ENCODE results near the gene SMG6. TPM values are rescaled to one million over a fixed set of nuclear protein-coding genes. Genes with fewer than 3 reads are reported as not detected.
"Not testable (repeated sequence)": the region's sequence is repeated elsewhere in the genome, so short reads cannot be mapped to it uniquely, and the experiment has no call there.

Gene SMG6
- total and polyA plus RNA-seq, 4 donors = 16.2 to 67.3 (median 31.4) TPM

GRCh38 chr17:2262135-2262587 is 41.4 kb downstream of the SMG6 start:
- Histone ChIP-seq H3K4me1 (ENCODE audit: control insufficient read depth in 1 of 2, insufficient read depth in 2 of 2, low read length in 2 of 2) (peaks cover 6 to 8% of the 10 kb centered on the region in 2 donors), H3K9me3 (ENCODE audit: control insufficient read depth, low read length) (no peaks in the 10 kb centered on the region), H3K27me3 (ENCODE audit: control insufficient read depth in 1 of 2, insufficient read depth in 2 of 2, low read length in 1 of 2) (no peaks in the 10 kb centered on the region), H3K27ac (ENCODE audit: low read depth in 1 of 2, low read length in 2 of 2) (peak overlapping the region in 1 of 2 donors; percentile 64), H3K36me3 (ENCODE audit: control insufficient read depth in 1 of 2, insufficient read depth in 2 of 2, low read length in 1 of 2) (no peaks in the 10 kb centered on the region), H3K4me3 (ENCODE audit: low read length in 2 of 2) (no peak overlapping the region)
- DNase-seq (no peak), ATAC-seq (ENCODE audit: low FRiP score) (peak; percentile 45)
- intact Hi-C loops (cut with DNase I) = no loop called here
- 4 to 8% methylated on average over 2 of the region's 2 CpGs for WGBS, 2 donors

GRCh38 chr17:2259769-2260536 is 43.6 kb downstream of the SMG6 start:
- no peaks in the 10 kb centered on the region for H3K36me3 ChIP-seq (ENCODE audit: control insufficient read depth in 1 of 2, insufficient read depth in 2 of 2, low read length in 1 of 2)
- DNase-seq = no peak
- no peak for ATAC-seq (ENCODE audit: low FRiP score)
- 87 to 90% methylated on average over 8 of the region's 8 CpGs for WGBS, 2 donors
- peaks cover 6 to 8% of the 10 kb centered on the region in 2 donors for H3K4me1 ChIP-seq (ENCODE audit: control insufficient read depth in 1 of 2, insufficient read depth in 2 of 2, low read length in 2 of 2)
- no peaks in the 10 kb centered on the region for H3K9me3 ChIP-seq (ENCODE audit: control insufficient read depth, low read length)
- no peak overlapping the region for H3K4me3 ChIP-seq (ENCODE audit: low read length in 2 of 2)
- no peak overlapping the region for H3K27ac ChIP-seq (ENCODE audit: low read depth in 1 of 2, low read length in 2 of 2)
- no peaks in the 10 kb centered on the region for H3K27me3 ChIP-seq (ENCODE audit: control insufficient read depth in 1 of 2, insufficient read depth in 2 of 2, low read length in 1 of 2)
- intact Hi-C loops (cut with DNase I) = no loop called here

- WGBS, 2 donors = 95 to 96% methylated on average over 8 of the region's 8 CpGs
- H3K4me3 ChIP-seq (ENCODE audit: low read length in 2 of 2); ATAC-seq (ENCODE audit: low FRiP score); intact Hi-C loops (cut with DNase I); H3K27ac ChIP-seq (ENCODE audit: low read depth in 1 of 2, low read length in 2 of 2); H3K4me1 ChIP-seq (ENCODE audit: control insufficient read depth in 1 of 2, insufficient read depth in 2 of 2, low read length in 2 of 2); DNase-seq; H3K27me3 ChIP-seq (ENCODE audit: control insufficient read depth in 1 of 2, insufficient read depth in 2 of 2, low read length in 1 of 2); H3K9me3 ChIP-seq (ENCODE audit: control insufficient read depth, low read length); H3K36me3 ChIP-seq (ENCODE audit: control insufficient read depth in 1 of 2, insufficient read depth in 2 of 2, low read length in 1 of 2): not testable (repeated sequence)
Observed at GRCh38 chr17:2258830-2259229, 44.8 kb downstream of the SMG6 start.

GRCh38 chr17:2253768-2254406 is 49.7 kb downstream of the SMG6 start:
- no peaks in the 10 kb centered on the region for H3K4me1 ChIP-seq (ENCODE audit: control insufficient read depth in 1 of 2, insufficient read depth in 2 of 2, low read length in 2 of 2)
- 67 to 72% methylated on average over 5 of the region's 5 CpGs for WGBS, 2 donors
- no peaks in the 10 kb centered on the region for H3K9me3 ChIP-seq (ENCODE audit: control insufficient read depth, low read length)
- H3K36me3 ChIP-seq (ENCODE audit: control insufficient read depth in 1 of 2, insufficient read depth in 2 of 2, low read length in 1 of 2) = no peaks in the 10 kb centered on the region
- no peak overlapping the region for H3K27ac ChIP-seq (ENCODE audit: low read depth in 1 of 2, low read length in 2 of 2)
- ATAC-seq (ENCODE audit: low FRiP score) (no peak), DNase-seq (no peak)
- no peak overlapping the region for H3K4me3 ChIP-seq (ENCODE audit: low read length in 2 of 2)
- intact Hi-C loops (cut with DNase I) = no loop called here
- H3K27me3 ChIP-seq (ENCODE audit: control insufficient read depth in 1 of 2, insufficient read depth in 2 of 2, low read length in 1 of 2) = no peaks in the 10 kb centered on the region

DNA sequence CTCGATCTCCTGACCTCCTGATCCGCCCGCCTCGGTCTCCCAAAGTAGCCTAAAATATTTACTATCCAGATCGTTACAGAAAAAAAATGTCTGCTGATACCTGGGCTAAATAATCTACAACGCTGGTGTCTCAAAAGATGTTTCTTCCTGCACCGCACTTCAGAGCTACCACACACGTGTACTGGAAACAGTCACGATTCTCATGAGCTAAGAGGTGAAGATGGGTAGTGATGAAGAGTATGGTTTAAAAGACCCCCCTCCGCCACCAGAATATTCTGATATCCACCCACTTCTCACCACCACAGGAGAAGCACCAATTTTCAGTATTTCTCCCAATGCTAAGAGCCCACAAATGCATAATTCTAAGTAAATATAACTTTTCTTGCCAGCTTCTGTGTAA is 50.2 kb downstream of the SMG6 start:
- Histone ChIP-seq H3K9me3 (ENCODE audit: control insufficient read depth, low read length) (no peaks in the 10 kb centered on the region), H3K4me3 (ENCODE audit: low read length in 2 of 2) (no peak overlapping the region), H3K27ac (ENCODE audit: low read depth in 1 of 2, low read length in 2 of 2) (no peak overlapping the region), H3K36me3 (ENCODE audit: control insufficient read depth in 1 of 2, insufficient read depth in 2 of 2, low read length in 1 of 2) (no peaks in the 10 kb centered on the region), H3K4me1 (ENCODE audit: control insufficient read depth in 1 of 2, insufficient read depth in 2 of 2, low read length in 2 of 2) (no peaks in the 10 kb centered on the region), H3K27me3 (ENCODE audit: control insufficient read depth in 1 of 2, insufficient read depth in 2 of 2, low read length in 1 of 2) (no peaks in the 10 kb centered on the region)
- ATAC-seq (ENCODE audit: low FRiP score) (no peak), DNase-seq (no peak)
- 87 to 90% methylated on average over 10 of the region's 10 CpGs for WGBS, 2 donors
- intact Hi-C loops (cut with DNase I) = no loop called here

DNA sequence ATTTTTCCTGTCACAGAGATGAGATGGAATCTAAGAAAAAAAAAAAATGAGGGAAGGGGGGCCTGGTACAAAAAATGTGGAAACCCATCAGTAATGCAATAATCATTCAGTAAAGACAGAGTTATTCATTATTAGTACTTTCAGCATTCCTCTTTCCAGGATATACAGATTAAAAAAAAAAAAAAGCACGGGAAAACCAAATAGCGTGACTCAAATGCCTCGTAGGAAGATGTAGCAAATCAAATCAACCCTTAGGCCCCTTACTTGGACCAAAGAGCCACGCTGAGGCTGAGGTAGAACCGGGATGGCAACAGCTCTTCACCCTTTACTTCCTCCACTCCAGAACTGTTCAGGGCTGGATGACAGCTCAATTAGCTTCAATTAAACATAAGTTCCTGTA is 52.5 kb downstream of the SMG6 start:
- WGBS, 2 donors = 68 to 80% methylated on average over 5 of the region's 5 CpGs

DNA sequence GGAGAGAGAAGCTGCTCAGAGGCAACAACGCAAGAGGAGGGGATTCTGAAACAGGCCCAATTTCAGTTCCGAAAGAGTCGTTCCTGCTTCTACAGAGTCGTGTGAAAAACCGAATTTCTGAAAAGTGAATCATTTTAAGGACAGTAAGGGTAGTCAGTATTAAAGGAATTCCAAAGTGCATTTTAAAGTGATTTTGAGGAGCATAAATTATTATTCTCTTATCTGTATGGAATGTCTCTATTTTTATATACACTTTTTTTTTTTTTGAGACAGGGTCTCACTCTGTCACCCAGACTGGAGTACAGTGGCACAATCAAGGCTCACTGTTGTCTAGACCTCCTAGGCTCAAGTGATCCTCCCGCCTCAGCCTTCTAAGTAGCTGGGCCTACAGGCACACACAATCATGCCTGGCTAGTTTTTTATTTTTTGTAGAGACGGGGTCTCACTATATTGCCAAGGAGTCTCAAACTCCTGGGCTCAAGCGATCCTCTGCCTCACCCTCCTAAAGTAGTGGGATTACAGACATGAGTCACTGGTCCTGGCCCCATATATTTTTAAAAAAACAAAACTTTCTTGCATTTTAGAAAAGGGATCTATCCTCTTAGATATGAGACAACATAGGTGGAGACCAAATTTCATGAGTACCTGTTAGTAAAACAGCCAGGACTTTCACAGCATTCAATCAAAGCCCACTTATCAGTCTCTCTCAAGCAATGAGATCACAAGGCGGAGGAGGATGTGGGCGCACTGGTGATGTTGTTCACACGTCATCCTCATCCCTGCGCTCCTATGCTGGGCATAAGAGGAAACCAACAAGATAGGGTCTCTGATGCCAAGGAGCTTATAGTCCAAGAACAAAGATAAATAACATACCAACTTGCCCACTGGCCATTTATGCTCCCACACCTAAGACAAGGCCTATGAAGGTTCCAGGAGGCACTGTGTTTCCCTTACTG is 53.2 kb downstream of the SMG6 start:
- no peaks in the 10 kb centered on the region for H3K4me1 ChIP-seq (ENCODE audit: control insufficient read depth in 1 of 2, insufficient read depth in 2 of 2, low read length in 2 of 2)
- intact Hi-C loops (cut with DNase I) = no loop called here
- H3K9me3 ChIP-seq (ENCODE audit: control insufficient read depth, low read length) = no peaks in the 10 kb centered on the region
- DNase-seq (no peak), ATAC-seq (ENCODE audit: low FRiP score) (no peak)
- H3K4me3 ChIP-seq (ENCODE audit: low read length in 2 of 2) = no peak overlapping the region
- no peak overlapping the region for H3K27ac ChIP-seq (ENCODE audit: low read depth in 1 of 2, low read length in 2 of 2)
- 81% methylated on average over 12 of the region's 12 CpGs for WGBS, 2 donors
- H3K36me3 ChIP-seq (ENCODE audit: control insufficient read depth in 1 of 2, insufficient read depth in 2 of 2, low read length in 1 of 2) = no peaks in the 10 kb centered on the region
- no peaks in the 10 kb centered on the region for H3K27me3 ChIP-seq (ENCODE audit: control insufficient read depth in 1 of 2, insufficient read depth in 2 of 2, low read length in 1 of 2)

More for the DNA sequence above, 52.5 kb downstream of the SMG6 start:
- DNase-seq = no peak
- Histone ChIP-seq H3K9me3 (ENCODE audit: control insufficient read depth, low read length) (no peaks in the 10 kb centered on the region), H3K4me1 (ENCODE audit: control insufficient read depth in 1 of 2, insufficient read depth in 2 of 2, low read length in 2 of 2) (no peaks in the 10 kb centered on the region), H3K27me3 (ENCODE audit: control insufficient read depth in 1 of 2, insufficient read depth in 2 of 2, low read length in 1 of 2) (no peaks in the 10 kb centered on the region), H3K27ac (ENCODE audit: low read depth in 1 of 2, low read length in 2 of 2) (no peak overlapping the region), H3K36me3 (ENCODE audit: control insufficient read depth in 1 of 2, insufficient read depth in 2 of 2, low read length in 1 of 2) (no peaks in the 10 kb centered on the region), H3K4me3 (ENCODE audit: low read length in 2 of 2) (no peak overlapping the region)
- ATAC-seq (ENCODE audit: low FRiP score) = no peak
- intact Hi-C loops (cut with DNase I) = no loop called here

GRCh38 chr17:2247005-2247404 is 56.6 kb downstream of the SMG6 start:
- Histone ChIP-seq H3K36me3 (ENCODE audit: control insufficient read depth in 1 of 2, insufficient read depth in 2 of 2, low read length in 1 of 2) (no peaks in the 10 kb centered on the region), H3K27ac (ENCODE audit: low read depth in 1 of 2, low read length in 2 of 2) (no peak overlapping the region), H3K4me3 (ENCODE audit: low read length in 2 of 2) (no peak overlapping the region), H3K4me1 (ENCODE audit: control insufficient read depth in 1 of 2, insufficient read depth in 2 of 2, low read length in 2 of 2) (no peaks in the 10 kb centered on the region), H3K27me3 (ENCODE audit: control insufficient read depth in 1 of 2, insufficient read depth in 2 of 2, low read length in 1 of 2) (no peaks in the 10 kb centered on the region), H3K9me3 (ENCODE audit: control insufficient read depth, low read length) (no peaks in the 10 kb centered on the region)
- WGBS, 2 donors = 92 to 93% methylated on average over 4 of the region's 4 CpGs
- DNase-seq = no peak
- no peak for ATAC-seq (ENCODE audit: low FRiP score)
- intact Hi-C loops (cut with DNase I) = loop anchor here in 1 of 2 donors (5.0 kb wide), 1 partner anchor 35 kb away; no protein-coding TSS in a partner anchor

All from aorta (tissue), 5 donors.